Measurements from ENCODE around the gene TMEM11.
"Not testable (repeated sequence)": the region's sequence is repeated elsewhere in the genome, so short reads cannot be mapped to it uniquely, and the experiment has no call there.

Gene TMEM11

GRCh38 chr17:21212826-21213637 is 929 bp downstream of the TMEM11 start:
- DNase-seq (ENCODE audit: low read depth in 1 of 2, low spot score in 1 of 2), result no peak

GRCh38 chr17:21211825-21212479 is 2.0 kb downstream of the TMEM11 start:
- DNase-seq (ENCODE audit: low read depth in 1 of 2, low spot score in 1 of 2), result no peak

GRCh38 chr17:21210411-21211076 is 3.4 kb downstream of the TMEM11 start:
- no peak for DNase-seq (ENCODE audit: low read depth in 1 of 2, low spot score in 1 of 2)

- DNase-seq (ENCODE audit: low read depth in 1 of 2, low spot score in 1 of 2), result no peak
These were observed 4.3 kb downstream of the TMEM11 start for GRCh38 chr17:21209511-21210175.

- DNase-seq (ENCODE audit: low read depth in 1 of 2, low spot score in 1 of 2), result no peak
These were observed 5.6 kb downstream of the TMEM11 start for GRCh38 chr17:21208352-21208751.

- no peak for DNase-seq (ENCODE audit: low read depth in 1 of 2, low spot score in 1 of 2)
These were observed 9.0 kb downstream of the TMEM11 start for GRCh38 chr17:21204935-21205334.

GRCh38 chr17:21202512-21202911 is 11.4 kb downstream of the TMEM11 start:
- DNase-seq (ENCODE audit: low read depth in 1 of 2, low spot score in 1 of 2), result no peak

- DNase-seq (ENCODE audit: low read depth in 1 of 2, low spot score in 1 of 2), result no peak
These were observed 12.1 kb downstream of the TMEM11 start for GRCh38 chr17:21201874-21202273.

GRCh38 chr17:21201298-21201595 is 12.7 kb downstream of the TMEM11 start:
- no peak for DNase-seq (ENCODE audit: low read depth in 1 of 2, low spot score in 1 of 2)

GRCh38 chr17:21200590-21201297 is 13.2 kb downstream of the TMEM11 start:
- no peak for DNase-seq (ENCODE audit: low read depth in 1 of 2, low spot score in 1 of 2)

GRCh38 chr17:21199856-21200255 is 14.1 kb downstream of the TMEM11 start:
- DNase-seq (ENCODE audit: low read depth in 1 of 2, low spot score in 1 of 2), result no peak

GRCh38 chr17:21199311-21199710 is 14.7 kb downstream of the TMEM11 start:
- DNase-seq (ENCODE audit: low read depth in 1 of 2, low spot score in 1 of 2), result no peak

- no peak for DNase-seq (ENCODE audit: low read depth in 1 of 2, low spot score in 1 of 2)
These were observed 15.6 kb downstream of the TMEM11 start for GRCh38 chr17:21198411-21198810.

- DNase-seq (ENCODE audit: low read depth in 1 of 2, low spot score in 1 of 2), result no peak
These were observed 17.8 kb downstream of the TMEM11 start for GRCh38 chr17:21196126-21196525.

GRCh38 chr17:21194703-21195102 is 19.3 kb downstream of the TMEM11 start:
- DNase-seq (ENCODE audit: low read depth in 1 of 2, low spot score in 1 of 2), result no peak

- DNase-seq (ENCODE audit: low read depth in 1 of 2, low spot score in 1 of 2), result no peak
These were observed 19.7 kb downstream of the TMEM11 start for GRCh38 chr17:21194226-21194625.

GRCh38 chr17:21193031-21193430 is 20.9 kb downstream of the TMEM11 start:
- DNase-seq (ENCODE audit: low read depth in 1 of 2, low spot score in 1 of 2), result no peak

- DNase-seq (ENCODE audit: low read depth in 1 of 2, low spot score in 1 of 2), result not testable (repeated sequence)
These were observed 21.5 kb downstream of the TMEM11 start for GRCh38 chr17:21192414-21192813.

- DNase-seq (ENCODE audit: low read depth in 1 of 2, low spot score in 1 of 2), result no peak
These were observed 22.3 kb downstream of the TMEM11 start for GRCh38 chr17:21191698-21192097.

GRCh38 chr17:21190078-21190477 is 23.9 kb downstream of the TMEM11 start:
- DNase-seq (ENCODE audit: low read depth in 1 of 2, low spot score in 1 of 2), result no peak

- no peak for DNase-seq (ENCODE audit: low read depth in 1 of 2, low spot score in 1 of 2)
These were observed 24.6 kb downstream of the TMEM11 start for GRCh38 chr17:21189361-21189760.
